ENCODE measurements around the gene HAAO. TPM values are rescaled to one million over a fixed set of nuclear protein-coding genes. Genes with fewer than 3 reads are reported as not detected.
A peak's percentile ranks its signal among the peaks of the same experiment; 100 is the strongest.

The HAAO gene
- 14.8 and 15.0 TPM in 2 replicates for polyA plus RNA-seq (2013)

DNA sequence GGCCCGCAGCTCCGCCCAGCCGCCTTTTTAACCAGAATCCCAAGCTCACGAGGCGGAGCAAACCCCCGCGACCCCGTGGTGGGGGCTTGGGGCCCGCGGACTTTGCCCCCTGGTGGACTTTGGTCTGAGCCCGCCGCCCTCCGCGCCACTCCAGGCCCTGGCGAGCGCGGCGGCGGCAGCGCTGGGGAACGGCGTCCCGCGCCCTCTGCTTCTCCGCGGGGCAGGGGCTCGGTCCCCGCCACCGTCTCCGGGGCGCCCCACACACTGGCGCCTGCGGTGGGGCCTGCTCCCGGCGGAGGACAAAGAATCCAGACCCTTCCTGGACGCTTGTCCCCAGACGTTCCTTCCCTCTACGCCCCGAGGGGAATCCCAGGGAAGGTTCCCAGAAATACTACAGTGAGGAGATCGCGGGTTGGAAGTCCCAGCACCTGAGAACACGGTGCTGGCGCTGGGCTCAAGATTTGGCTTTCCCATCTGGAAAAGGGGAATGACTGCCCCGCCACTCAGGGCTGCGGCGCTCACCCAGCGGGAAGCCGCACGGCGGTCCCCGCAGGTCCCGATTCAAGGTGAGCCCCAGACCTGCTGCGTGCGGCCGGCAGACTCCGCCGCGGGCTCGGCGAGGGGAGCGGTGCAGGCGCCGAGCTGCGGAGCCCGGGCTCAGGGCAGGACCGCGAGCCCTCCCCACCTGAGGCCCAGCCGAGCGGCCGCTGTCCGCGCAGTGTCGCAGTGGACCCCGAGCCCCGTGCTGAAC, at the start of gene HAAO:
Gene HAAO, minus strand, starts transcription at position 1 of the 751 bp plus-strand sequence. CDS start 47 bp downstream, outside the sequence.
- no CpG with 5 or more reads among the region's 75 CpGs for WGBS (ENCODE audit: extremely low coverage, insufficient coverage, insufficient read length)
- peak within 1 kb of the TSS; percentile 83 for H4K91ac ChIP-seq (ENCODE audit: low read depth, low read length)
- DNase-seq, result peak in 1 of 2 donors; percentile 19
- H2BK5ac ChIP-seq (ENCODE audit: low read depth, low read length, poor library complexity), result peak within 1 kb of the TSS; percentile 68
- H3K4me3 ChIP-seq (ENCODE audit: low read depth, low read length), result peak within 1 kb of the TSS; percentile 70
- peak within 1 kb of the TSS; percentile 4 for H3K4ac ChIP-seq (ENCODE audit: low read depth, low read length)
- H2BK120ac ChIP-seq (ENCODE audit: insufficient read depth, low read length, poor library complexity), result peak within 1 kb of the TSS; percentile 80
- H3K14ac ChIP-seq (ENCODE audit: low read length), result peak within 1 kb of the TSS; percentile 94
- peak within 1 kb of the TSS; percentile 76 for H3K18ac ChIP-seq (ENCODE audit: low read length)
- peak within 1 kb of the TSS; percentile 20 for H4K8ac ChIP-seq (ENCODE audit: low read depth, low read length)
- H3K79me1 ChIP-seq (ENCODE audit: low read length), result peaks cover 19% of the 10 kb centered on the region
- H2AK5ac ChIP-seq (ENCODE audit: low read length), result peak within 1 kb of the TSS; percentile 51
- peaks cover 3 to 6% of the 10 kb centered on the region in 2 experiments for H3K36me3 ChIP-seq (ENCODE audit: control insufficient read depth in 1 of 2, insufficient read depth in 2 of 2, low read length in 2 of 2)
- no peaks in the 10 kb centered on the region for H3K9me3 ChIP-seq (ENCODE audit: insufficient read depth, low read depth, low read length)
- H3K27me3 ChIP-seq (ENCODE audit: insufficient read depth, low read length), result no peaks in the 10 kb centered on the region
- peak within 1 kb of the TSS; percentile 21 for H2AFZ ChIP-seq (ENCODE audit: insufficient read depth, low read length, poor library complexity)
- H3K79me2 ChIP-seq (ENCODE audit: control insufficient read depth, insufficient read depth, low read length, poor library complexity), result no peaks in the 10 kb centered on the region
- peak within 1 kb of the TSS; percentile 90 for H3K9ac ChIP-seq (ENCODE audit: low read length)
- peak within 1 kb of the TSS; percentile 91 for H3K4me2 ChIP-seq (ENCODE audit: low read length)
- H3K27ac ChIP-seq (ENCODE audit: low read depth, low read length), result peak within 1 kb of the TSS; percentile 99
- peaks cover 6 to 15% of the 10 kb centered on the region in 2 experiments for H3K4me1 ChIP-seq (ENCODE audit: control insufficient read depth in 1 of 2, insufficient read depth in 2 of 2, low read length in 2 of 2)
- peak within 1 kb of the TSS; percentile 67 for H4K12ac ChIP-seq (ENCODE audit: low read depth, low read length)
- H2BK12ac ChIP-seq (ENCODE audit: low read length), result peak within 1 kb of the TSS; percentile 34
- H3K23ac ChIP-seq (ENCODE audit: low read length), result no peak within 1 kb of the TSS

DNA sequence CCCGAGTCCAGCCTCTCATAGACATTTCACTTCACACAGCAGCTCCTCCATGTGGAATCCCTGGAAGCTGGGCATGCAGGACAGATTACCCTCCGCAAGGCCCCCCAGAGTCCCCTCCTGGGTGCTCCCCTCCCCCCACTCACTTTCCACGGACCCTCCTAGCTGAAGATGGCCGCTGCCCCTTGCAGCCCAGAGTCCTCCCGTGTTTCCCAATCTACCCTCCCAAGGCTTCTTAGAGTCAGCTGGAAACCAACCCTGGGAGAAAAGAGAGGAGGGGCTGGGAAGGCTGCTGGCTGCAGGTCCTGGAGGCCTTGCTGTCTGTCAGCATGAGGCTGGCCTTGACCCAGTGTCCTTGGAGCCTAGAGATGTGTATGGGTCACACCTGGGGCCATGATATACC, 49.0 kb upstream of the HAAO start:
- Histone ChIP-seq H3K36me3 (ENCODE audit: control insufficient read depth in 1 of 2, insufficient read depth in 2 of 2, low read length in 2 of 2) (no peaks in the 10 kb centered on the region), H3K27me3 (ENCODE audit: insufficient read depth, low read length) (no peaks in the 10 kb centered on the region), H4K91ac (ENCODE audit: low read depth, low read length) (no peak overlapping the region), H3K27ac (ENCODE audit: low read depth, low read length) (no peak overlapping the region), H3K9ac (ENCODE audit: low read length) (no peak overlapping the region), H3K23ac (ENCODE audit: low read length) (no peak overlapping the region), H2BK5ac (ENCODE audit: low read depth, low read length, poor library complexity) (no peak overlapping the region), H3K18ac (ENCODE audit: low read length) (no peak overlapping the region), H3K4me2 (ENCODE audit: low read length) (no peak overlapping the region), H3K4ac (ENCODE audit: low read depth, low read length) (no peak overlapping the region), H3K4me3 (ENCODE audit: low read depth, low read length) (no peak overlapping the region), H2AK5ac (ENCODE audit: low read length) (no peak overlapping the region), H4K8ac (ENCODE audit: low read depth, low read length) (no peak overlapping the region), H2BK12ac (ENCODE audit: low read length) (no peak overlapping the region), H3K9me3 (ENCODE audit: insufficient read depth, low read depth, low read length) (no peaks in the 10 kb centered on the region), H3K79me1 (ENCODE audit: low read length) (no peaks in the 10 kb centered on the region), H3K79me2 (ENCODE audit: control insufficient read depth, insufficient read depth, low read length, poor library complexity) (no peaks in the 10 kb centered on the region), H3K4me1 (ENCODE audit: control insufficient read depth in 1 of 2, insufficient read depth in 2 of 2, low read length in 2 of 2) (no peaks in the 10 kb centered on the region), H3K14ac (ENCODE audit: low read length) (no peak overlapping the region), H2BK120ac (ENCODE audit: insufficient read depth, low read length, poor library complexity) (no peak overlapping the region), H2AFZ (ENCODE audit: insufficient read depth, low read length, poor library complexity) (no peak overlapping the region), H4K12ac (ENCODE audit: low read depth, low read length) (no peak overlapping the region)
- WGBS (ENCODE audit: extremely low coverage, insufficient coverage, insufficient read length), result no CpG with 5 or more reads among the region's 5 CpGs
- no peak for DNase-seq

DNA sequence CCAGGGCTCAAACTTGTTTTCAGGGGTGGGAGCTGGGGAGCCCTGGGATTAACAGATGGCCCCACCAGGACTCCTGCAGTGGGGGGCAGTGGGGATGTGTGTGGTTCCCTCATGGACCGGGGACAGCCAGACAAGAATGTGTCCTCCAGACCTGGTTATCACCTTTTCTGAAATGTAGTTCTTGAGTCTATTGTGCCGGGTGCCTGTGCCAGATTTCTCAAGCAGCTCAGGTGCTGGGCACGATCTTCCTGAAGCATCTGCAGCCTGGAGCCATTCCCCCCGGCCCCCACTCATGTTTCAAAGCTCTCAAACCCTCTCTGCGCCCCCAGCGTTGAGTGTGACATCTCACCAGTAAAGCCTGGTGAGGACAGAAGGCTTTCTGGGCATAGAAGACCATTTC, 48.4 kb upstream of the HAAO start:
- Histone ChIP-seq H3K4me2 (ENCODE audit: low read length) (no peak overlapping the region), H2BK5ac (ENCODE audit: low read depth, low read length, poor library complexity) (no peak overlapping the region), H3K27ac (ENCODE audit: low read depth, low read length) (no peak overlapping the region), H3K4ac (ENCODE audit: low read depth, low read length) (no peak overlapping the region), H3K18ac (ENCODE audit: low read length) (no peak overlapping the region), H4K12ac (ENCODE audit: low read depth, low read length) (no peak overlapping the region), H3K36me3 (ENCODE audit: control insufficient read depth in 1 of 2, insufficient read depth in 2 of 2, low read length in 2 of 2) (no peaks in the 10 kb centered on the region), H3K9ac (ENCODE audit: low read length) (no peak overlapping the region), H3K79me2 (ENCODE audit: control insufficient read depth, insufficient read depth, low read length, poor library complexity) (no peaks in the 10 kb centered on the region), H3K14ac (ENCODE audit: low read length) (no peak overlapping the region), H2AFZ (ENCODE audit: insufficient read depth, low read length, poor library complexity) (no peak overlapping the region), H2BK120ac (ENCODE audit: insufficient read depth, low read length, poor library complexity) (no peak overlapping the region), H3K4me1 (ENCODE audit: control insufficient read depth in 1 of 2, insufficient read depth in 2 of 2, low read length in 2 of 2) (peaks cover 2 to 5% of the 10 kb centered on the region in 2 experiments), H4K91ac (ENCODE audit: low read depth, low read length) (no peak overlapping the region), H3K27me3 (ENCODE audit: insufficient read depth, low read length) (no peaks in the 10 kb centered on the region), H4K8ac (ENCODE audit: low read depth, low read length) (no peak overlapping the region), H2AK5ac (ENCODE audit: low read length) (no peak overlapping the region), H2BK12ac (ENCODE audit: low read length) (no peak overlapping the region), H3K23ac (ENCODE audit: low read length) (no peak overlapping the region), H3K79me1 (ENCODE audit: low read length) (no peaks in the 10 kb centered on the region), H3K4me3 (ENCODE audit: low read depth, low read length) (no peak overlapping the region), H3K9me3 (ENCODE audit: insufficient read depth, low read depth, low read length) (no peaks in the 10 kb centered on the region)
- no CpG with 5 or more reads among the region's 6 CpGs for WGBS (ENCODE audit: extremely low coverage, insufficient coverage, insufficient read length)
- DNase-seq, result no peak

DNA sequence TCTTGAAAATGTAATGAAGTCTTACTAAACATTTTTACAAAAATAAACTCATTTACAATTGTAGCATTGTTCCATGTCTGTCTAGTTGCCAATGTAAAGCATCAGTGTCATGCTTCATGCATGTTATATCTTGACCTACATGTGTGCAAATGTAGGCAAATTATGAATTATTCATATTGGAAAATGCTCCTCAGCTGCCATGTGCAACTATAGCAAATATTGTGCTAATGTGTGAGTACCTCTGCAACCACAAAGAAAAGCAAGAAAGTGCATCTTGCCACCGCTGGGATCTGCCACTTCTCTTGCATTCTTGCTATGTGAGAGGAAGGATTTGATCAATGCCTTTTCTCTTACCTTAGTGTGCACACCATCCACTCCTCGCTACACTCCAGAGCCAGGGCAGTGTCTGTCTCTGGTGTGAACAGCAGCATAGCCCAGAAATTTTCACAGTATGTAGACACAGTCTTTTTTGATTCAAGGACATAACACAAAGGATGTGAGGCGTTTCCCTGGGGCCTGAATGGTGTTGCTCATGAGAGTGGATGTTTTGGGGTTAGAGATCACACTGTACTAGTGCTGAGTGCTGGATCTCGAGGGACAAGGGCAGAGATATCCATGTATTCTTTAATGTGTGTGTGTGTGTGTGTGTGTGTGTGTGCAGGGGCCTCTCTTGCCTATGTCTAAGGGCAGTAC, 47.6 kb upstream of the HAAO start:
- Histone ChIP-seq H3K79me1 (ENCODE audit: low read length) (no peaks in the 10 kb centered on the region), H3K9ac (ENCODE audit: low read length) (no peak overlapping the region), H3K23ac (ENCODE audit: low read length) (peak overlapping the region; percentile 71), H4K91ac (ENCODE audit: low read depth, low read length) (no peak overlapping the region), H2AK5ac (ENCODE audit: low read length) (no peak overlapping the region), H2BK12ac (ENCODE audit: low read length) (no peak overlapping the region), H2AFZ (ENCODE audit: insufficient read depth, low read length, poor library complexity) (no peak overlapping the region), H3K4me1 (ENCODE audit: control insufficient read depth in 1 of 2, insufficient read depth in 2 of 2, low read length in 2 of 2) (peaks cover 2 to 5% of the 10 kb centered on the region in 2 experiments), H3K79me2 (ENCODE audit: control insufficient read depth, insufficient read depth, low read length, poor library complexity) (no peaks in the 10 kb centered on the region), H4K12ac (ENCODE audit: low read depth, low read length) (no peak overlapping the region), H3K36me3 (ENCODE audit: control insufficient read depth in 1 of 2, insufficient read depth in 2 of 2, low read length in 2 of 2) (no peaks in the 10 kb centered on the region), H2BK5ac (ENCODE audit: low read depth, low read length, poor library complexity) (no peak overlapping the region), H4K8ac (ENCODE audit: low read depth, low read length) (no peak overlapping the region), H3K4me2 (ENCODE audit: low read length) (no peak overlapping the region), H3K27ac (ENCODE audit: low read depth, low read length) (no peak overlapping the region), H2BK120ac (ENCODE audit: insufficient read depth, low read length, poor library complexity) (no peak overlapping the region), H3K4ac (ENCODE audit: low read depth, low read length) (no peak overlapping the region), H3K27me3 (ENCODE audit: insufficient read depth, low read length) (no peaks in the 10 kb centered on the region), H3K4me3 (ENCODE audit: low read depth, low read length) (no peak overlapping the region), H3K9me3 (ENCODE audit: insufficient read depth, low read depth, low read length) (no peaks in the 10 kb centered on the region), H3K14ac (ENCODE audit: low read length) (no peak overlapping the region), H3K18ac (ENCODE audit: low read length) (no peak overlapping the region)
- DNase-seq, result no peak
- WGBS (ENCODE audit: extremely low coverage, insufficient coverage, insufficient read length), result no CpG with 5 or more reads among the region's 4 CpGs

Data from trophoblast cell (in vitro differentiated cells and primary cell).